ENCODE measurements around the gene LY9.

- no peak for TF ChIP-seq CTCF (conservative IDR thresholded peaks at IDR 0.05; ENCODE audit: low read depth, low read length)
- TF ChIP-seq EZH2 (IDR thresholded peaks at IDR 0.05; ENCODE audit: low read length, unreplicated experiment) = no peak
Measured at GRCh38 chr1:160752924-160753323, 43.0 kb upstream of the LY9 start.
